GM19468 (cell line): ENCODE data around the gene DPP10.

Experiments
- ATAC-seq: cut with Tn5 transposase; IDR thresholded peaks from one replicate; pipeline ENCODE4 v1.9.1; 2021; ENCODE audit warnings: mild to moderate bottlenecking, moderate library complexity, moderate number of reproducible peaks; ENCODE audit not compliant: unreplicated experiment; ENCODE audit errors: extremely low read depth

Gene DPP10

GRCh38 chr2:114784890-114785583 lies 342.6 kb downstream of the DPP10 start:
- ATAC-seq = no peak

GRCh38 chr2:114786901-114787300 lies 344.5 kb downstream of the DPP10 start:
- ATAC-seq = no peak

GRCh38 chr2:114787486-114787885 lies 345.0 kb downstream of the DPP10 start:
- ATAC-seq = no peak

GRCh38 chr2:114789989-114790388 lies 347.5 kb downstream of the DPP10 start:
- ATAC-seq = no peak

GRCh38 chr2:114797540-114797939 lies 355.1 kb downstream of the DPP10 start:
- ATAC-seq = no peak

GRCh38 chr2:114797942-114798341 lies 355.5 kb downstream of the DPP10 start:
- ATAC-seq = no peak

- no peak for ATAC-seq
Observed at GRCh38 chr2:114800371-114800770, 357.9 kb downstream of the DPP10 start.

GRCh38 chr2:114805195-114805594 lies 362.8 kb downstream of the DPP10 start:
- no peak for ATAC-seq

- ATAC-seq = no peak
Observed at GRCh38 chr2:114810092-114810491, 367.7 kb downstream of the DPP10 start.

- ATAC-seq = no peak
Observed at GRCh38 chr2:114812261-114812660, 369.8 kb downstream of the DPP10 start.

- no peak for ATAC-seq
Observed at GRCh38 chr2:114814355-114814754, 371.9 kb downstream of the DPP10 start.

GRCh38 chr2:114821055-114821454 lies 378.6 kb downstream of the DPP10 start:
- no peak for ATAC-seq

GRCh38 chr2:114843963-114844362 lies 401.5 kb downstream of the DPP10 start:
- no peak for ATAC-seq

- ATAC-seq = no peak
Observed at GRCh38 chr2:114857196-114857595, 414.8 kb downstream of the DPP10 start.

GRCh38 chr2:114859726-114860510 lies 417.5 kb downstream of the DPP10 start:
- ATAC-seq = no peak

GRCh38 chr2:114862243-114862642 lies 419.8 kb downstream of the DPP10 start:
- no peak for ATAC-seq

- no peak for ATAC-seq
Observed at GRCh38 chr2:114864901-114865300, 422.5 kb downstream of the DPP10 start.

- ATAC-seq = no peak
Observed at GRCh38 chr2:114880046-114880445, 437.6 kb downstream of the DPP10 start.

- no peak for ATAC-seq
Observed at GRCh38 chr2:114919985-114920384, 477.5 kb downstream of the DPP10 start.

- ATAC-seq = no peak
Observed at GRCh38 chr2:114922076-114922475, 479.6 kb downstream of the DPP10 start.
